HG02623 (cell line): Measurements from ENCODE around the gene LAMA5.

Source experiments
- ATAC-seq: cut with Tn5 transposase; IDR thresholded peaks from one replicate; pipeline ENCODE4 v1.9.1; 2021; ENCODE audit warnings: moderate library complexity; ENCODE audit not compliant: unreplicated experiment

Gene LAMA5

DNA sequence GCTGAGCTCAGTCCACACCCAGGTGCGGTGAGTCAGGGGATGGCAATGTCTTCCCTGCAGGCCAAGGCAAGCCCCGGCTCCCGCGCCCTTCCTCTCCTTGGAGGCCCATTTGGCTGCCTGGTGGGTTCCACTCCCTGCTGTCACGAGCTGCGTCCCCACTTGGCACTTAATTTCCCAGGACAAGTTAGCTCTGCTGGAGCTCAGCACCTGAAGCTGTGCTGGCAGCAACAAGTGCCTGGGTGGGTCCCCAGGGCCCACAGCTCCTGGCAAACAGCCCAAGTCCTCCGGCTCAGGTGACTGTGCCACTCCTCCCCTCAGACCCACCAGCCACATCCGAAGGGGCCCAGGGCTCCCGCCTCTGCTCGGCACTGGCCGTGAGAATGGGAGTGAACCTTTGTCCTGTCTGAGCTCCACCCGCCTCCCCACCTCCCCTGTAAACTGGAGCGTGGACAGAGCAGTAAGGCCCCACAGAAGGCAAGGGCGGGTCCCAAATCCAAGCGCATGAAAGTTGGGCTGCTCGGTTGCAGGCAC lies 16.9 kb downstream of the LAMA5 start:
- no peak for ATAC-seq

DNA sequence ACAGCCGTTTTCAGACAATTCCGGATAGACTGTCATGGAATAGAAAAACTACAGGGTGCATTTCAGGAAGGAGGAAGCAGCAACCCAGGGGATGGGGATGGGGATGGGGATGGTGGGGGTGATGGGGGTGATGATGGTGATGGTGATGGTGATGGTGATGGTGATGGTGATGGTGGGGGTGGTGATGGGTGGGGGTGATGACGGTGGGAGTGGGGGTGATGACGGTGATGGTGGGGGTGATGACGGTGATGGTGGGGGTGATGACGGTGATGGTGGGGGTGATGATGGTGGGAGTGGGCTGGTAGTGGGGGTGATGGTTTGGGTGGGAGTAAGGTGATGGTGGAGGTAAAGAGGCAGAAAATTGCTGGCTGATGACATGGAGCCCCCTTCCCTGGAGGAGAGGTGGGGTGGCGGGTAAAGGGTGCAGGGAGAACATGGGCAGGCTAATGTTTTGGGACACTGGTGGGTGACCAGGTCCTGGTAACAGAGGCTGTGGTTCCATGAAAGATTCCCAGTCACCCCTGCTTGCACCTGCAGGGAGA lies 17.5 kb downstream of the LAMA5 start:
- no peak for ATAC-seq

DNA sequence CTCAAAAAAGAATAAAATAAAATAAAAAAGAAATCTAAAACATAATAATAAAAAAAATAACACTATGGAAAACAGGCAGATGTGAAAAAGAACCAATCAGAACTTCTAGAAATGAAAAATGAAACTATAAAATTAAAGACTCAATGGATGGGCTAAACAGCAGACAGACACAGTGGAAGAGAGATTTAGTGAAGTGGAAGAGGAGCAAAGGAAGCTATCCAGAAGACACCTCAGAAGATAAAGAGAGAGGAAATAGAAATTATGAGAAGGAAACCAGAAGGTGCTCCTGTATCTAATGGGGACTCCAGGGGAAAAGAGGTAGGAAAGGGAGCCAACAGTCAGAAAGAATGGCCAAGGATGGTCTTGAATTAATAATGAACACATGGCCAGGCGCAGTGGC lies 18.5 kb downstream of the LAMA5 start:
- no peak for ATAC-seq

DNA sequence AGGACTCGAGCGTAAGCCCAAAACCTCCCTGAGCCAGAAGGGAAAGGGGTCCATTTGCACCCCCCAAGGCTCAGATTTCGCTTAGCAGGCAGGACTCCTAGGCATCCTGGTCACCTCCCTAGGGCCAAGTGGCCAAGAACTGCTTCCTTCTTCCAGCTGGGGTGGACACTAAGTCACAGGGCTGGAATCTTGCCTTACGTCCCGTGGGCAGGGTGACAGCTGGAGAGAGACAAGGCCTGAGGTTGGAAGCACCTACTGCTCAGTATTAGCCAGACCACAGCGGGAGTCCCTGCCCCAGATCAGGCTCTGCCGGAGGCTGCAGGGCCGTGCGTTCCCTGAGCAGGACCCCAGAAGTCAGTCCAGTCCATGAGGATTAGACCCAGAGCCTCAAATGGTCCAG lies 19.7 kb downstream of the LAMA5 start:
- ATAC-seq, result no peak

DNA sequence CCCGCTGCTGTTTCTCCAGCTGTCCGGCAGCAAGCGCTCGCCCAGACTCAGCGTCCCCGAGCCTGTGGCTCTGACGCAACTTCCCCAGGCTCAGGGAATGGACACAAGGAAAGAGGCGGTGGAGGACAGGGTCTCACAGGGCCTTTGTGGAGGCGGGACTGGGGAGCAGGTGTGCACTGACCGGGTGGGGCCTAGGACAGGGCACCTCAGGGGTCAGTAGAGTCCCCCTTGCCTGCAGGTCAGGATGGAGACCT lies 20.0 kb downstream of the LAMA5 start:
- ATAC-seq, result no peak

DNA sequence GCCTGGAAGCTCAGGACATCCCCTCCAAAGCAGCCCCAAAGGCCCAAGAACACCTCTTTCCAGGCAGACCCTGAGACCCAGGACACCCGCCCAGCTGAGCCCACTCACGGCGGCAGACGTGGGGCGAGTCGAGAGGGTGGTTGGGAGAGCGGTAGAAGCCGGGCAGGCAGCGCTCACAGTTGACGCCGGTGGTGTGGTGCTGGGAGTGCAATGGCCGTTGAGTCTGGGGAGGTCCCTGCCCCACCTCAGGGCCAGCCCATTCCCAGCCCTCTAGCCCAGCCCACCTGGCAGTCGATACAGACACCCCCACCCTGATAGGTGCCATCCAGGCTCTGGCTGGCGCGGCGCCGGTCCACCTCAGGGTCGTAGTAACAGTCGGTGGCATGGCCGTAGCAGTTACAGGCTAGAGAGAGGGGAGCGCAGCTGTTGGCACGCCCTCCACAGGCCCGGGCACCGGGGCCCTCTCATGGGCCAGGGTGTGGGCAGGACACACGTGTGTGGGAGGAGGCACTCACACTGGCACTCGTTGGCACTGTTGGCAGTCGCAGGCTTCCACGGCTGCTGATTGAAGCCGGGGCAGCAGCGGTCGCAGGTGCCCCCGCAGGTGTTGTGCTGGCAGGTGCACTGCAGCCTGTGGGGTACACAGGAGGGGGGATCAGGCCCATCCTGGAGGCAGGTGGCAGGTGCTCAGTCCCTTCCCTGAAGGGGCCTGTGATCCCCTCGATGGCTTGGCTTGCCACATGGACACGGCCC lies 20.5 kb downstream of the LAMA5 start:
- no peak for ATAC-seq

DNA sequence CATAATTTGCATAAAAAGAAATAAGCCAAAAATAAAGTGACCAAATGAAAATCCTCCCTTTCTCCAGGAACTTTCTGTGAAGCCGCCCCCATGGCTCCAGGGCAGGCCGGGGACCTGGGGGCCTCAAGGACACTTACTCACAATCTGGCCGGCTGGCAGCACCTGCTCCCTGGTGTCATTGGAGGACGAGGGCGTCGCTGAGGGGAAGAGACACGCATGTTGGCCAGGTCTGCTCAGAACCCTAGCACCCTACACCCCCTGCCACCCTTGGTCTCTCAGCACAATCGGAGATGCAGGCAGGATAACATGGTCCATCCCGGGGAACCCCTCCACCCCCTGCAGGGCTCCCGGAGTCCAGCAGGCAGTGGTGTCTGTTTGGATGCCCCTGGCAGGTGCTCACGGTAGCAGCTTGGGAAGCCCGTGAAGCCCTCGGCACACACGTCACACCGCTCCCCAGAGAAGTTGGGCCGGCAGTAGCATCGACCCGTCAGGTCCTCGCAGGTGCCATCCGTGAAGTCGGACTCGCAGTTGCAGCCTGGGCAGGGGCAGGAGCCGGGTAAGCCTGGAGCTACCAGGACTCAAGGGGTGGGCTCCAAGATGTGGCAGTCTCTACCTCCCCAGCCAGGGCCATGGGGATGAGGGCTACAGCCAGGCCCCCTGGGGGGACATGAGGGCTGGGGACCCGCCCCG lies 21.3 kb downstream of the LAMA5 start:
- ATAC-seq, result no peak

DNA sequence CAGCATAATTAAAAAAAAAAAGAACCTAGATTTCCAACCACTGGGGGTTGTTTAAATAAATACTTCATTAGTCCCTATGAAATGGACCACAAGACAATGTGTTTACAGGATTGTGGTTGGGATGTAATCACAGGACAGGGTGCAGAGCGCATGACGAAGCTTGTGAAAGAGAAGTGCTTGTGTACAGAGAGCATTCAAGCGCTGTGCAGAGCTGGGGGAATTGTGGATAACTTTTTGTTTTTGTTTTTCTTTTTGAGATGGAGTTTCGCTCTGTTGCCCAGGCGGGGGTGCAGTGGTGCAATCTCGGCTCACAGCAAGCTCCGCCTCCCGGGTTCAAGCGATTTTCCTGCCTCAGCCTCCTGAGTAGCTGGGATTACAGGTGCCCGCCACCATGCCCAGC lies 22.3 kb downstream of the LAMA5 start:
- ATAC-seq, result no peak

DNA sequence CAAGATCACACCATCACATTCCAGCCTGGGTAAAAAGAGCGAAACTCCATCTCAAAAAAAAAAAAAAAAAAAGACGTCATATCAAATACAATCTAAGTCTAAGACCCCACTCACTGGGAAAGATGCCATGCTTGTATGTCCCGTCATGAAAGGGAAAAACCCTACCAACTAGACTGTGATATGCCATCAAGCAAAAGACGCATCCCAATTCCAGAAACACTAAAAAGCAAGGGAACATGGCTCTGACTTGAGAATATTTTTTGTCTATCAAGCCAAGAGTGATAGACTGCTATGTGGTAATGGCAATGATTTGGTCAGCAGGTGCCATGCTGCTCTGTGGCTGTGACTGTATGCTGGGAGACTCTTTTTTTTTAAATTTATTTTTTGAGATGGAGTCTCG lies 23.0 kb downstream of the LAMA5 start:
- ATAC-seq, result no peak

DNA sequence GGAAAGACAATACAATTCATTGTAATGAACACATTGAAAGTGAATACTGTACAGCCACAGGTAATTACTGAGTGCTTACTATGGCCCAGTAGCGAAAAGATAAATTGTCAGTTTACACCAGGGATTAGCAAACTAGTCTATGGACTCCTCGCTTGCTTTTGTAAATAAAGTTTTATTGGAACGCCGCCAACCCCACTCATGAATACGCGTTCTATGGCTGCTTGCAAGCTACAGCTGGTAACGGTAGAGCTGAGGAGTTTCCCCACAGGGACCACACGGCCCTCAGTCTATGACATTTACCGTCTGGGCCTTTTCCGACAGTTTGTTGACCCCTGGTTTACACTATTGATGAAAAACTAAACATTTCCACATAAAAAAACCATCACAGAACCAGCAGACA lies 24.2 kb downstream of the LAMA5 start:
- ATAC-seq, result no peak

DNA sequence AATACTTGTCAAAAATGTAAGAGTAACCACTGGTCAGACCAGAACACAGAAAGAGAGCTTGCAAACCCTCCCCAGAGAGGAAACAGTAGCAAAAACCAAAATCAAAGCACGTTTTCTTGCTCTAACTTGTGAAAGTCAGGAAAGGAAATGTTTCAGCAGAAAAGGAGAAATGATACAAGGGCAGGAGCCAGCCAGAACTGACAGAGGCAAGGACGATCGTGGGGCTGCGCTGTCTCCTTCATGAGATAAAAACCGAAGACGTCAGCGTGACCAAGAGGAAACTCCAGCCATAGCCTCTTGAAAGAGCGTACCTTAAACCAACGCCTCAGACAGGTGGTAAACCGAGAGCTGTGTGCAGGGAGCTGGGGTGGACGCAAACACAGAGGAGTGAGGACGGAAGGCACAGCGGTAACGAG lies 27.5 kb downstream of the LAMA5 start:
- ATAC-seq, result peak; percentile 51

DNA sequence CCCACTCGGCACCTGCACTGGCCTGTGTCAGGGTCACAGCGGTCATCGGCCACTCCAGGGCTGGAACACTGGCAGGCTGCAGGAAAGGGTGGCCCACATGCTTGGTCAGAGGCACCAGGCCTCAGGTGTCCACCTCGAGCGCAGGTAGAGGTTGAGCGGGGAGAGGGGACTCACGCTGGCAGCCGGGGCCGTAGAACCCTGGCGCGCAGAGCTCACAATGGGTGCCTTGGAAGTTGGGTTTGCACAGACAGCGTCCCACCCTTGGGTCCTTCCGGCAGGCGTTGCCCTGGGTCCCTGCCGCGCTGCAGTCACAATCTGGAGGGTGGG lies 28.9 kb downstream of the LAMA5 start:
- ATAC-seq, result no peak

DNA sequence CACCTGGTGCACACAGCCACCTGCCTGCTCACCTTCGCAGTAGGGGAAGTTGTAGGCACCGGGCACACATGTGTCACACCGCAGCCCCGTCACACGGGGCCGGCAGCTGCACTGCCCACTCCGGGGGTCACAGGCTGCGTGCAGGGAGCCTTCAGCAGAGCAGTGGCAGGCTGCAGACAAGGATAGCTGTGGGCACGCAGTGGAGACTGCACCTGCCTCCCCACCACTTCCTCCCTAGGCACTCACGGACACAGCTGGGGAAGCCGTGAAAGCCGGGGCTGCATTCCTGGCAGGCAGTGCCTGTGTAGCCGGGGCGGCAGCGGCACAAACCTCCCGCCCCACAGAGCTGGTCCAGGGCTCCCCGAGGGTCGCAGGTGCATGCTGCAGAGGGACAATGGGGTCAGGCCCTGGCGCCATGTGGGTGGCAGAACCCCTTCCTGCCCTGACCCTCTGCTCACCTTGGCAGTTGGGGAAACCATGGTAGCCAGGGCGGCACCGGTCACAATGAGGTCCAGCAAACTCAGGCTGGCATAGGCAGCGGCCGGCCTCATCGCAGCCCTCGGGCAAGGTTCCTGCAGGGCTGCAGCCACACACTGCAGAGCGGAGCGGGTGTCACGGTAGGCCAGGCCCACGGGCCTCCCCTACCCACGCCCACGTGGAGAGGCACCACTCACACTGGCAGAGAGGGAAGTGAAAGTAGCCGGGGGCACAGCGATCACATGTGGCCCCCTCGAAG lies 29.4 kb downstream of the LAMA5 start:
- no peak for ATAC-seq

DNA sequence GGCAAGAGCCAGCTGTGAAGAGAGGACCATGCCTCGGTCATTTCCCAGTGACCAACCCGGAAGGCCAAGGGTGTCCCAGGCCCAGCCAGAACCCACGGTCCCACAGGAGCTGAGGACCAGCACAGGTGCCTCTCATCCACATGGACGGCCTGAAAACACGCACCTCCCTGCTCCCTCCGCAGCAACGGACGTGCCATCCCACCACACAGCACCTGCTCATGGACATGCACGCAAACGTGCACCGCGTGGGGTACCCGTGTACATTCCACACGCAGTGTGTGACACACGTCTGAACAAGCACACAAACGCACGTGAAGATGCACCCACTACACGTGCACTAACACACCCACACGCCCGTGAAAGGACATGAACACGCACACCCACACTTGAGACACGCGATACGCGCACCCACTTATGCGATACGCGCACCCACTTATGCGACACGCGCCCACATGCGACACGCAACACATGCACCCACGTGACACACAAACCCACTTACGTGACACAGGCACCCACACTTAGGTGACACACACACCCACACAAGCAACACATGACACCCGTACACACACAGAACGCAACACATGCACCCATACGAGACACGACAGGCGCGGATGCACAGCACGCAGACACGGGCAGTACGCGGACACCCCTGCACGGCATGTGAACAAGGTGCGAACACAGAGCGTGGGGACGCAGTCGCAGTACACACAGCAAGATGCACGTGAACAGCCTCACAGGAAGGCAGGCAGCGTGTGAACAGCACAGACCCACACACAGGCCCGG lies 30.1 kb downstream of the LAMA5 start:
- ATAC-seq, result no peak

DNA sequence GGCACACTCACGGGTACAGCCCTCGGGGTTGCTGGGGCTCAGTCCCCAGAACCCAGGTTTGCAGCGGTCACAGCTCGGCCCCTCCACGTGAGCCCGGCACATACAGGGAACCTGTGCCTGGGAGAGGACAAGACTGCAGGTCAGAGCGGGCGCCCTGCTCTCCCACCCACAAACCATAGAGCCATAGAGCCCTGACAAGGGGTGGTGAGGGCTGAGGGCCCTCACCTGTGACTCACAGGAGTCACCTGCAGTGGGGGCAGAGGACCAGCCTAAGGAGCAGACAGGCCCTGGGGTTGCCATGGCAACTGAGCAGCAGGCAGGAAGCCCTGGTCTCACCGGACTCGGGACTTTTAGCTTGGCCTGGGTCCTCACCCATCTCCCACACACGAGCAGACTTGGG lies 30.8 kb downstream of the LAMA5 start:
- no peak for ATAC-seq

DNA sequence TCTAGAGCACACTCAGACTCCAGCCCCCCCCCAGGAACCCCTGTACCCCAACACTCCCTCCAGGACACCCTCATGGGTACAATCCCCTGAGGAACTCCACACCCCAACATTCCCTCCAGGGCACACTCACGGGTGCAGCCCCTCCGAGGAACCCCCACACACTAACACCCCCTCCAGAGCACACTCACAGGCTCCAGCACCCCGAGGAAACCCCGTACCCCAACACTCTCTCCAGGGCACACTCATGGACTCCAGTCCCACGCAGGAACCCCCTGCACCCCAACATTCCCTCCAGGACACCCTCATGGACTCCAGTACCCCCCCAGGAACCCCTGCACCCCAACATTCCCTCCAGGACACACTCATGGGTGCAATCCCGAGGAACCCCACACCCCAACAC lies 31.6 kb downstream of the LAMA5 start:
- no peak for ATAC-seq

DNA sequence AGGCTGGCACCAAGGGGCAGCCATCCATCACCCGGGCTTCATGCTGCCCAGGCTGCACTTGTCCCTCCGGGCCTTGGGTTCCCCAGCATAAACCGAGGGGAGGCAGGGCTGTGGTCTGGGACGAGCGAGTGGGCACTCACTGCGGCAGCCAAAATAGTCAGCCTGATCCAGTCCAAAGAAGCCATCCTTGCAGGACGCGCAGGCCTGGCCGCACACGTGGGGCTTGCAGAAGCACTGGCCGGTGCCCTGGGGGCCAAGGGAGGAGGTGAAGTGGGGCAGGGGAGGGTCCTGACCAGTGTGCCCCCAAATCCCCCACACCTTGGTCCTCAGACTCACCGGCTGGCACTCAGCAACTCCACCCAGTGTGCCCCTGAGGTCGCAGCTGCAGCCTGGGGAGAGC lies 32.2 kb downstream of the LAMA5 start:
- ATAC-seq, result no peak

DNA sequence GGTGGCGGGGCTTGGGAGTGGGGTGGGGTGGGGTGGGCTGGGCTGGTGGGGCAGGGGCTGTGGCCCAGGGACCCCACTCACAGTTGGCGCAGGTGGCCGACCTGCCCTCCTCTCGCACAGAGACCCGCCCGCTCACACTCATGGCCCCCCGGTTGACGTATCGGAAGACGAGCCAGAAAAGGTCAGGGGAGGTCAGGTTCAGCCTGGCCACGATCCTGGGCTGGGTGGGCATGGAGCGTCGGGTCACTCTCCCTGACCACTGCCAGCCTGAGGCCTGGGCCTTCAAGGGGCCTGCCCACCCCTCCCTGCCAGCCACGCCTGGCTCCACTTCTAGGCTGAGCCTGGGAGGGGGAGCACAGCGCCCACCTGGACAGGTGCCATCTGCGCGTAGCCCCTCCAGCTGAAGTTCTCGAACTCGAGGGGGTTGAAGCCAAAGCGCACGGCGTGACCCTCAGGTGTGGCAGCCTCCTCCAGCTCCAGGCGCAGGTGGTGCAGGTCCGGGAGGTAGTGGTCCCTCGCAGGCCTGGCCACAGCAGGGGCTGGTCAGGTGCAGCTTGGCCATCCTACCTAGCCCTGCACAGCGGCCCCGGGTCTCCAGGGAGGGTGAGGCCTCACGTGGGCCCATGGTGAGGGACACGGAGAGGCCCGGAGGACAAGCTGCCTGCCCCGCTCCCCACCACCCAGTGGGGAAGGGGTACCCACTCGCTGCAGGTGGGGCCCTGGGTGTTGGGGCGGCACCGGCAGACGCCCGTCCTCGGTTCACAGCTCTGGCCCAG lies 33.1 kb downstream of the LAMA5 start:
- ATAC-seq, result no peak

DNA sequence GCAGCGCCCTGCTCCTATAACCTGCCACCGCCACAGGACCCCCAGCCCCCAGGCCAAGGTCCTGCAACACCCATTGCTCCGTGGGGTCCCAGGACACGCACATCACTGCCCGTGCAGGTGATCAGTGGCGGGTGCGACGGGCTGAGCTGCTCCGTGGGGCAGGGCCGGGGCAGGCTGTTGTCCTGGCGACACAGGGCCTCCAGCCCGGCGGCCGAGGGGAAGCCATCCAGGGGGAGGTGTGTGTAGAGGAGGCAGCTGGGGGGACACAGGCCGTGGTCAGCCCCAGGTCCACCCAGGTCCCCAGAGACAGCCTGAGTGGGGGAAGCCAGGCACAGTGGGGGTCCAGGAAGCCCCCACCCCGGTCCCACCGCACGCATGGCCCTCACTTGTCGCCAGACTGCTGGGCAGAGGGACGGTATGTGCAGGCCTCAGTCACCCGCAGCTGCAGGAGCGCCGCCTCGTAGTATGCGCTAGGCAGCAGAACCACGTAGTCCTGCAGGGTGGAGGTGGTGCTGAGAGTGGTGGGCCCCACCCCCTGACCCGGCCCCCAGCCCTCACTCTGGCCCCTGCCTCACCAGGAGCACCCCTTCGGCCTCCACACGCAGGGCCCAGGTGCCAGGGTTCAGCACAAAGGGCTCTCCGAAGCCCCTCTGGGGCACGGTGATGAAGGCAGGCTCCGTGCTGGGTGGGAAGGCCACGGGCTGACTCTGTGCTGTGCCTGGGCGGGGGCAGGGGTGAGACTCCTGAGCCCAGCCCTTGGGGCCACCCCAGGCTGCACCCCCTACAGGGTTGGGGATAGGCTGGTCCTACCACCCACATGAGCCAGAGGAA lies 33.9 kb downstream of the LAMA5 start:
- no peak for ATAC-seq

DNA sequence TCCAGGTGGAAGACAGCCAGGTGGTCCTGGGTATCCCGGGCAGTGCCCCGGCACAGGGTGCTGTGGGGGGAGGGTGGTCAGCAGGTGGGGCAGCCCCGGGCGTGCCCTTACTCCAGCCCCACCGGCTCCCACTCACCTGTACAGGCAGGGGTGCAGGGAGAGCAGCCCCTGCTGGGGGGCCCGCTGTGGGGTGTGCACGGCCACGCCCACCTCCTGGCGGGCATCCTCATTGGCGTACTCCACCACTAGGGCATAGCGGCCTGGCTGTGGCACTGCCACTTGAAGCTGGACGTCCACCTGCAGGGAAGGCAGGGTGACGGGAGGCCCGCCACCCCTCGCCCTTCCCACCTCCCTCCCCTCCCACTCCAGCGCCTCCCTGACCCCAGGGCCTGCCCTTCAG lies 34.7 kb downstream of the LAMA5 start:
- ATAC-seq, result no peak
